Muscle of leg (tissue), 11 donors: ENCODE data around the gene GAS7. TPM values are rescaled to one million over a fixed set of nuclear protein-coding genes. Genes with fewer than 3 reads are reported as not detected.
A peak's percentile ranks its signal among the peaks of the same experiment; 100 is the strongest.

Experiments
- DNase-seq: peaks from one replicate; pipeline ENCODE4 v3.0.0; 2013
- H3K27ac ChIP-seq: one replicate; pipeline ENCODE4 v1.5.1; 2013; ENCODE audit warnings: mild to moderate bottlenecking, low read length, control low read depth
- H3K27me3 ChIP-seq: one replicate; pipeline ENCODE4 v1.6.1; 2013; ENCODE audit warnings: low read length; ENCODE audit not compliant: control insufficient read depth, insufficient read depth
- H3K36me3 ChIP-seq: one replicate; pipeline ENCODE4 v1.6.1; 2013; ENCODE audit warnings: low read length; ENCODE audit not compliant: control insufficient read depth, insufficient read depth
- H3K4me1 ChIP-seq: one replicate; pipeline ENCODE4 v1.6.1; 2013; ENCODE audit warnings: low read length; ENCODE audit not compliant: control insufficient read depth, insufficient read depth
- H3K4me3 ChIP-seq: one replicate; pipeline ENCODE4 v1.5.1; 2013; ENCODE audit warnings: low read length, control low read depth
- H3K9me3 ChIP-seq: replicated peaks from 2 replicates; pipeline ENCODE4 v1.6.1; 2013; ENCODE audit warnings: low read depth, low read length; ENCODE audit not compliant: control insufficient read depth
- WGBS: methylation state at CpG from one replicate; pipeline ENCODE4 v1.1.5; 2013; ENCODE audit warnings: missing lambda C conversion rate; ENCODE audit not compliant: insufficient coverage; 5-methylcytosine and 5-hydroxymethylcytosine counted together
- polyA plus RNA-seq, 8 donors: library from polyadenylated mRNA; unstranded; fragments of 120-200 nt; gene quantifications; one replicate each; pipeline versions ENCODE4 v1.2.1 to v1.2.3, GENCODE V29; 2013; ENCODE audit warnings: inconsistent platforms in 1 of 8, low replicate concordance in 1 of 8; ENCODE audit not compliant: insufficient read length in 8 of 8, insufficient read depth in 1 of 8
- total RNA-seq: library from RNA; stranded (reverse); fragments of 120-200 nt; gene quantifications from one replicate; pipeline ENCODE4 v1.2.4, GENCODE V29; 2013

The GAS7 gene
- total and polyA plus RNA-seq, 9 donors: 33.3 to 68.9 (median 45.9) TPM

DNA sequence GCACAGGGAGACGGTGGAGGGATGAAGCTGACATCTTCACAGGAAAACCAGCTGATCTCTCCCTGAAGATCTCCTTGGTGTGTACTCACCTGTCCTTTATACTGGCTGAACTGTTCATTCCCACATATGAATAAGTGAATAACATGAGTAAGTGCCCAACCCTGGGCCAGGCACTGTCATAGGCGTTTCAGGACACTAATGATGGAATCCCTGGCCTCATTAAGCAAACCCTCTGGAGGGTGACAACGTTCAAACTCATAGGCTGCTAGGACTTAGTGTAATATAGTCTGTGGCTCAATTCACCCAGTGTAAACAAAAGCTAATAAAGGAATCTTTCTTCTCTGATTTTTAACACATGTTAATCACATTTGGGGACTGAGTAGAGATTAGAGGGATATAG lies 24.5 kb downstream of the GAS7 start:
- H3K27me3 ChIP-seq: peaks cover 5% of the 10 kb centered on the region
- H3K27ac ChIP-seq: no peak overlapping the region
- H3K4me1 ChIP-seq: peaks cover 45% of the 10 kb centered on the region
- H3K4me3 ChIP-seq: no peak overlapping the region
- DNase-seq: no peak
- no peaks in the 10 kb centered on the region for H3K36me3 ChIP-seq
- 80% methylated on average over 1 of the region's 3 CpGs for WGBS
- no peaks in the 10 kb centered on the region for H3K9me3 ChIP-seq

GRCh38 chr17:10172778-10173177 lies 25.6 kb downstream of the GAS7 start:
- Histone ChIP-seq H3K27ac (no peak overlapping the region), H3K4me3 (no peak overlapping the region), H3K36me3 (no peaks in the 10 kb centered on the region), H3K9me3 (no peaks in the 10 kb centered on the region), H3K27me3 (peaks cover 5% of the 10 kb centered on the region), H3K4me1 (peaks cover 34% of the 10 kb centered on the region)
- DNase-seq: no peak
- WGBS: 97% methylated on average over 6 of the region's 6 CpGs

DNA sequence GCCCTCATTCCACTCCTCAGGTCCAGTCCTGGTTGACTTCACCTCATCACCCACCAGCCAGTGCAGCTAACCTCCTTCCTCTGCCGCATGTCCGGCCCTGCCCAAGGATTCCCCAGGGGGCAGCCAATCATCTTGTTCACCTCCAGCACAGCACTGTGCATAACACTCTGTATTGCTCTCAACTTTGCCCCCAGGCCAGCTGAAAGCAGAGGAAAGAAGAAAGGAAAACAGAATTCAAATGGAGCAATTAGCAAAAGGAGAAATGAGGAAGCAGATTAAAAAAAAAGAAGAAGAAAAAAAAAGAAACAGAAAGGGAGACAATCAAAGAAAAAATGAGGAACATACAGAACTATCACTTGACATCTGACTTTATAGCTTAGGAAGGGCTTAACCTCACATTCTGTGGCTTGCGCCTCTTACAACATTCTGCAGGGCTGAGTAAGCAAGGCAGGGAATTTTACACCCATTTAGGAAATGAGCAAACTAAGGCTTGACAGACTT lies 26.1 kb downstream of the GAS7 start:
- 44% methylated on average over 3 of the region's 3 CpGs for WGBS
- peak; percentile 45 for DNase-seq
- peak overlapping the region; percentile 88 for H3K27ac ChIP-seq
- H3K4me3 ChIP-seq: no peak overlapping the region
- H3K27me3 ChIP-seq: peaks cover 5% of the 10 kb centered on the region
- H3K36me3 ChIP-seq: no peaks in the 10 kb centered on the region
- no peaks in the 10 kb centered on the region for H3K9me3 ChIP-seq
- H3K4me1 ChIP-seq: peaks cover 29% of the 10 kb centered on the region

GRCh38 chr17:10171581-10171981 lies 26.8 kb downstream of the GAS7 start:
- Histone ChIP-seq H3K27ac (peak overlapping the region; percentile 88), H3K9me3 (no peaks in the 10 kb centered on the region), H3K27me3 (peaks cover 5% of the 10 kb centered on the region), H3K36me3 (no peaks in the 10 kb centered on the region), H3K4me1 (peaks cover 22% of the 10 kb centered on the region), H3K4me3 (no peak overlapping the region)
- WGBS: 22% methylated on average over 5 of the region's 6 CpGs
- DNase-seq: peak; percentile 40

DNA sequence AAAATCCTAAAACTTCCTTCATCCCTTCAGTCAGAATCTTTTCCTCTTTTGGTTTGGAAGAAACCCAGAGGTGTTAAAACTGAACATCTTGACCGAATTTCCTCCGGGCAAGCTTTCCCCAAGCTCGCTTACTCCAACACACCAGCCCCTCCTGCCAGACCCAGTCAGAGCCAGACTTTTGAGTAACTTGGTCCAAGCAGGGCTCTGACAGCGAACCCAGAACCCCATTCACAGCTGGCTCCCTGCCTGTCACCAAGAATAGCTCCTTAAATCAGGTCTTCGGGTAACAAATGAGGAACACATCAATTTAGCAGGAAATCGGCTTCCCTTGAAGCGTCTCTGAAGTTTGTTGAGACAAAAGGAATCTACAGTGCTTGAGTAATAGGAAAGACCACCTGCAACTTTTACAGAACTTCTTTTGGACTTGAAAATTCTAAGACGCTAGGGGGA lies 27.3 kb downstream of the GAS7 start:
- peak; percentile 94 for DNase-seq
- peak overlapping the region; percentile 88 for H3K27ac ChIP-seq
- no peak overlapping the region for H3K4me3 ChIP-seq
- H3K27me3 ChIP-seq: peaks cover 5% of the 10 kb centered on the region
- no peaks in the 10 kb centered on the region for H3K9me3 ChIP-seq
- H3K4me1 ChIP-seq: peaks cover 22% of the 10 kb centered on the region
- 8% methylated on average over 4 of the region's 8 CpGs for WGBS
- H3K36me3 ChIP-seq: no peaks in the 10 kb centered on the region

DNA sequence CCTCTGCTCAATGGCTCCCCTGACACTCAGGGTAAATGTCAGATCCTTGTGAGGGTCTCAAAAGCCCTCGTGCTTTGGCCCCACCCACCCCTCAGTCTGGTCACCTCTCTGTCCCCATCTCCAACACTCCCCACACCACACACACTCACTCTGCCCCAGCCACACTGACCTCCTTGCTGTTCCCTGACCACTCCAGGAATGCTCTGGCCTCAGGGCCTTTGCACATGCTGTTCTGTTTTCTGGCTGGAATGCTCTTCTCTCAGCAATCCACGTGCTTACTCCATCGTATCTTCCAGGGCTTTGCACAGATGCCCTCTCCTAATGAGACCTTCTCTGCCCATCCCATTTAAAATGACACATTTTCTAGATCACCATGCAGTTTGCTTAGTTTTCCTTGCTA lies 28.2 kb downstream of the GAS7 start:
- Histone ChIP-seq H3K4me1 (peaks cover 22% of the 10 kb centered on the region), H3K27me3 (peaks cover 5% of the 10 kb centered on the region), H3K36me3 (no peaks in the 10 kb centered on the region), H3K27ac (no peak overlapping the region), H3K4me3 (no peak overlapping the region), H3K9me3 (no peaks in the 10 kb centered on the region)
- no peak for DNase-seq
- 66% methylated on average over 3 of the region's 3 CpGs for WGBS

GRCh38 chr17:10169290-10169689 lies 29.1 kb downstream of the GAS7 start:
- Histone ChIP-seq H3K27ac (no peak overlapping the region), H3K4me1 (peaks cover 22% of the 10 kb centered on the region), H3K27me3 (peaks cover 5% of the 10 kb centered on the region), H3K9me3 (no peaks in the 10 kb centered on the region), H3K36me3 (no peaks in the 10 kb centered on the region), H3K4me3 (no peak overlapping the region)
- 91% methylated on average over 4 of the region's 4 CpGs for WGBS
- no peak for DNase-seq

DNA sequence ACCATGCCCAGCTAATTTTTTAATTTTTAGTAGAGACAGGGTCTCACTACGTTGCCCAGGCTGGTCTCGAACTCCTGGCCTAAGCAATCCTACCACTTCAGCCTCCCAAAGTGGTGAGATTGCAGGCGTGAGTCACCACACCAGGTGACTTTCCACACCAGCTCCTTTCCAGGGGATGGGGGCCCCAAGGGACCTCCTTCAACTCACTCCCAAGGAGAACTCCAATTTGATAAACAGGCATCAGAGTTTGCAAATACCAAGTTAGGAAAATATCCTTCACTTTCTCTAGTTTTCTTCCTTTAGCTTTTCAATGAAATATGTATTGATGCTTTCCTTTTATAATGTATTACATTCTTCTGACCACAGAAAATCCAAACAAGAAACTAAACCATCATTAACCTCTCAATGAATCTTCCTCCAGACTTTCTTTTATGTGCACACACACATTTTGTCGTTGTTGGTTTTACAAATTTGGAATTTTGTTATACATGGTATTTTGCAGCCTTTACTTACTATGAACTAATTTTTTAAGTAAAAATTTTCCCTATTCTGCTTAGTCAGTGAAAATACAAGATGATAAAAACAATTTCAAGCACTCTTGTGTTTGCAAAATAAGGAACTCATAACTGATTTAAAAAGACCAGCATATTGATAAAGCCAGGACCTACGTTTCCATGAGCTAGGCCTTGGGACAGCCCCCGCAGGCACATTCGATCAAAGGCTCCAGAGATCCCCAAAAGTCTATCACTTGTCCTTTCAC lies 32.0 kb downstream of the GAS7 start:
- no peak overlapping the region for H3K27ac ChIP-seq
- no peaks in the 10 kb centered on the region for H3K9me3 ChIP-seq
- H3K4me3 ChIP-seq: no peak overlapping the region
- no peaks in the 10 kb centered on the region for H3K36me3 ChIP-seq
- DNase-seq: no peak
- WGBS: 95% methylated on average over 6 of the region's 7 CpGs
- H3K4me1 ChIP-seq: peaks cover 10% of the 10 kb centered on the region
- peaks cover 5% of the 10 kb centered on the region for H3K27me3 ChIP-seq

DNA sequence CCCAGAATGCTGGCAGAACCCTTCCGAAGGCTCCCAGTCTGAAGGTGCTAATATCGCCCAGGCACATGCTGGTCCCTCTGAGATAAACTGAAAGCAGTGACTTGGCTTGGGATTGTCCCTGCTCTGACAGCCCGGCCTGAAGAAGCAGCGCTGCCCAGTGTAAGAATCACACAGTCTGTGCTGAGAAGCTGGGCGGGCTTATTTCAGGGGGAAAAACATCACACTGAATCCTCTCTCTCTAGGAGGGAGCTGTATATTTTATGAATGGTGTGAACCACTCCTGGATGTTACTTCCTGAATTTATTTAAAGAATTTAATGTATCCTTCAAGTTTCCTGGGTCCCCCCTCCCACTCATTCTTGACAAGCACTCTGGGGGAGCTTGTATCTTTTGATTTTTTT lies 36.3 kb downstream of the GAS7 start:
- peaks cover 5% of the 10 kb centered on the region for H3K4me1 ChIP-seq
- peak; percentile 42 for DNase-seq
- H3K9me3 ChIP-seq: no peaks in the 10 kb centered on the region
- H3K36me3 ChIP-seq: no peaks in the 10 kb centered on the region
- H3K27ac ChIP-seq: no peak overlapping the region
- 72% methylated on average over 2 of the region's 5 CpGs for WGBS
- H3K4me3 ChIP-seq: no peak overlapping the region
- no peaks in the 10 kb centered on the region for H3K27me3 ChIP-seq

DNA sequence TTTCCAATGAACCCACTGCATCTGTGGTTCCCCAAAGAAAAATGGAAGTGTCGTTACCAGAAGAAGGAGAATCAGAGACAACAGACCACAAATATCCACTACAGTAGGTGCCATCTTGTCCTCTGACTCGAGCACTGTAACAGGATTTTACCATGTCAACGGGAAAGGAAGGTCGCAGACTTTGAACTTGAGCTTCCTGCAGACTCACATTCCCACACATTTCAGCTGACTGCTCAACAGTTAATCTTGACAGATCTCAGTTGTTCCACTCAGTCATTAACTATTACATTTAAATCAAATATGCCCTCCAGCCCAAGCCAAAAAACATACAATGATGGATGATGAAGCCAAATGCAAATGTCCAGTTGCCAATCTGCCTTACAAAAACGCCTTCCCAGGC lies 37.0 kb downstream of the GAS7 start:
- 66% methylated on average over 4 of the region's 5 CpGs for WGBS
- no peak overlapping the region for H3K27ac ChIP-seq
- H3K36me3 ChIP-seq: no peaks in the 10 kb centered on the region
- H3K27me3 ChIP-seq: no peaks in the 10 kb centered on the region
- no peak overlapping the region for H3K4me3 ChIP-seq
- H3K9me3 ChIP-seq: no peaks in the 10 kb centered on the region
- no peak for DNase-seq
- peaks cover 12% of the 10 kb centered on the region for H3K4me1 ChIP-seq
